ENCODE data around the gene FSTL4.

DNA sequence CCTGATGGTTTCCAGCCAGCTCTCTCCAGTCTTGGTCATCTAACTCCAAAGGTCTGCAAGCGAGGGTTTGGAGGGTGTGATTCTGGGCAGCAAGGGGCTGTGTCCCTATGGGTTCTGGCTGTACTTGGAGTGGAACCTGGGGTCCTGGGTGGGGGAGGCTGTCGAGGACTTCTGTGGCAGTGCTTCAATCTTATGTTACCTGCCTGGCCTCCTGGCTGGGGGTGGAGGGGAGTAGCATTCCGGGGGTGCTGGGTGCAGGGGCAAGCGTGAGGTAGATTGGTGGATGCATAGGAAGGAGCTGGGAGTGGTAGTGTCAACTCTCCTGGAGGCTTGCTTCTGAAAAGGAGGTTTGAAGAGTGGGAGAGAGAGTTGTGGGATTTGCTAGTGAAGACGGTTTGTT is 417.1 kb downstream of the FSTL4 start:
- TF ChIP-seq CTCF (IDR thresholded peaks at IDR 0.05) (no peak), POLR2A (IDR thresholded peaks at IDR 0.05) (no peak)

Measured in lower leg skin (tissue), 3 donors.